Heart left ventricle (tissue), 13 donors: ENCODE results near the gene MARCHF10.

Source experiments
- POLR2A ChIP-seq, 2 donors: fragments of 450-650 bp; IDR thresholded peaks; one replicate each; pipeline ENCODE4 v1.6.1; 2017; ENCODE audit warnings: antibody characterized with exemption in 2 of 2, mild to moderate bottlenecking in 2 of 2, moderate library complexity in 2 of 2
- TF ChIP-seq, protein P1 (sequence below), 12 donors: fragments of 200-600 bp; sonication (generic) in 4 of 12; IDR thresholded peaks; one replicate each; pipeline versions ENCODE4 v1.5.0 to v1.8.0; 2018 to 2022; ENCODE audit warnings: antibody characterized with exemption in 12 of 12, mild to moderate bottlenecking in 5 of 12
- donor health status: ischemic (EF 13 %, LVEDD 7.1; RV severe dilation, severe dysfunction).
- donor health status: DM: no; HTN: yes; CAD: no.
- donor health status: DM: no; HTN: no; CAD: no.
- donor health status: ischemic (EF 25% LVEDD 6.9; RV normal size, moderate dysfunction).
- donor health status: ischemic (EF 25% LVEDD 5.7; RV mildly dilated, moderate dysfunction).
- donor health status: ischemic (EF 35%, LVEDD 5.7; RV mildly dilated, moderate dysfunction).
- donor health status: nonischemic (EF 11% LVEDD 7.7; RV severe dilation, severe dysfunction).
- donor health status: DM: yes; HTN: yes; CAD: no.
- donor health status: PGD.
- donor health status: ischemic (EF 29% LVEDD 5.4; RV normal size, mild dysfunction).
- donor health status: nonischemic (EF 23%, LVEDD 6.1; RV moderate dilation, normal function).

DNA sequence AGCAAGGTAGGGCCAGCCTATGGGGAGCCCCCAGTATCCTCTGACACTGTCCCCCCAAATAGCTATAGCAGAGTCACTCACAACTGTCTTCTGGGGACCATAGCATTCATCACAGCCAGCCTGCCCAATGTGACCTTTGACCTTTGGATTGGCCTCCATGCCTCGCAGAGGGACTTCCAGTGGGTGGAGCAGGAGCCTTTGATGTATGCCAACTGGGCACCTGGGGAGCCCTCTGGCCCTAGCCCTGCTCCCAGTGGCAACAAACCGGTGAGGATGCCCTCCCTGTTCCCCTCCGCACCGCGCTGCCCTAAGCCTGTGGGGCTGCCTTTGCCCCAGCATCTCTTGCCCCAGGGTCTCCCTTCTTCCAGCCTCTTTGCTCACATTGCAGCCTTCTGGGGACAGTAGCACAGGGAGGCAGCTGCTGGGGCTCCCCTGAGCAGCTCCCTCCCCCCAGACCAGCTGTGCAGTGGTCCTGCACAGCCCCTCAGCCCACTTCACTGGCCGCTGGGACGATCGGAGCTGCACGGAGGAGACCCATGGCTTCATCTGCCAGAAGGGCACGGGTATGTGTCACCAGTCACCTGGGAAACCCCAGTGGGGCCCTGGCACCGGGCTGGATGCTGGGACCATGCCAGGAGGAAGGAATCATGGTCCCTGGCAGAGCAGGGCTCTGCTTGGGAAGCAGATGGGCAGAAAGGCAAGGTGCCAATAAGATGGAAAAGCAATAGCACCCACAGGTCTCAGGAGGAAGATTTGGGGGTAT is 119.5 kb downstream of the MARCHF10 start:
- TF ChIP-seq, protein P1, sequence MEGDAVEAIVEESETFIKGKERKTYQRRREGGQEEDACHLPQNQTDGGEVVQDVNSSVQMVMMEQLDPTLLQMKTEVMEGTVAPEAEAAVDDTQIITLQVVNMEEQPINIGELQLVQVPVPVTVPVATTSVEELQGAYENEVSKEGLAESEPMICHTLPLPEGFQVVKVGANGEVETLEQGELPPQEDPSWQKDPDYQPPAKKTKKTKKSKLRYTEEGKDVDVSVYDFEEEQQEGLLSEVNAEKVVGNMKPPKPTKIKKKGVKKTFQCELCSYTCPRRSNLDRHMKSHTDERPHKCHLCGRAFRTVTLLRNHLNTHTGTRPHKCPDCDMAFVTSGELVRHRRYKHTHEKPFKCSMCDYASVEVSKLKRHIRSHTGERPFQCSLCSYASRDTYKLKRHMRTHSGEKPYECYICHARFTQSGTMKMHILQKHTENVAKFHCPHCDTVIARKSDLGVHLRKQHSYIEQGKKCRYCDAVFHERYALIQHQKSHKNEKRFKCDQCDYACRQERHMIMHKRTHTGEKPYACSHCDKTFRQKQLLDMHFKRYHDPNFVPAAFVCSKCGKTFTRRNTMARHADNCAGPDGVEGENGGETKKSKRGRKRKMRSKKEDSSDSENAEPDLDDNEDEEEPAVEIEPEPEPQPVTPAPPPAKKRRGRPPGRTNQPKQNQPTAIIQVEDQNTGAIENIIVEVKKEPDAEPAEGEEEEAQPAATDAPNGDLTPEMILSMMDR (IDR thresholded peaks at IDR 0.05): no peak
- TF ChIP-seq POLR2A (IDR thresholded peaks at IDR 0.05): no peak
